Measurements from ENCODE around the gene CHST15.
"Not testable (repeated sequence)": the region's sequence is repeated elsewhere in the genome, so short reads cannot be mapped to it uniquely, and the experiment has no call there.

The CHST15 gene

GRCh38 chr10:124124769-124125161 is 31.4 kb upstream of the CHST15 start:
- no peak for DNase-seq (ENCODE audit: low read depth in 3 of 3)

- DNase-seq (ENCODE audit: low read depth in 3 of 3): no peak
These were observed 30.8 kb upstream of the CHST15 start for GRCh38 chr10:124124123-124124768.

GRCh38 chr10:124123156-124123555 is 29.8 kb upstream of the CHST15 start:
- DNase-seq (ENCODE audit: low read depth in 3 of 3): no peak

- no peak for DNase-seq (ENCODE audit: low read depth in 3 of 3)
These were observed 28.8 kb upstream of the CHST15 start for GRCh38 chr10:124122211-124122610.

- no peak for DNase-seq (ENCODE audit: low read depth in 3 of 3)
These were observed 27.1 kb upstream of the CHST15 start for GRCh38 chr10:124120410-124121061.

- DNase-seq (ENCODE audit: low read depth in 3 of 3): no peak
These were observed 26.5 kb upstream of the CHST15 start for GRCh38 chr10:124119946-124120345.

GRCh38 chr10:124119216-124119615 is 25.8 kb upstream of the CHST15 start:
- no peak for DNase-seq (ENCODE audit: low read depth in 3 of 3)

- no peak for DNase-seq (ENCODE audit: low read depth in 3 of 3)
These were observed 24.4 kb upstream of the CHST15 start for GRCh38 chr10:124117833-124118232.

GRCh38 chr10:124117511-124117785 is 24.1 kb upstream of the CHST15 start:
- no peak for DNase-seq (ENCODE audit: low read depth in 3 of 3)

- no peak for DNase-seq (ENCODE audit: low read depth in 3 of 3)
These were observed 23.5 kb upstream of the CHST15 start for GRCh38 chr10:124116771-124117510.

- DNase-seq (ENCODE audit: low read depth in 3 of 3): no peak
These were observed 21.3 kb upstream of the CHST15 start for GRCh38 chr10:124114696-124115095.

GRCh38 chr10:124112891-124113580 is 19.6 kb upstream of the CHST15 start:
- DNase-seq (ENCODE audit: low read depth in 3 of 3): no peak

GRCh38 chr10:124110882-124111281 is 17.5 kb upstream of the CHST15 start:
- DNase-seq (ENCODE audit: low read depth in 3 of 3): no peak

GRCh38 chr10:124109261-124109660 is 15.9 kb upstream of the CHST15 start:
- DNase-seq (ENCODE audit: low read depth in 3 of 3): no peak

- DNase-seq (ENCODE audit: low read depth in 3 of 3): no peak
These were observed 13.7 kb upstream of the CHST15 start for GRCh38 chr10:124107072-124107471.

GRCh38 chr10:124106241-124106879 is 13.0 kb upstream of the CHST15 start:
- no peak for DNase-seq (ENCODE audit: low read depth in 3 of 3)

- no peak for DNase-seq (ENCODE audit: low read depth in 3 of 3)
These were observed 12.2 kb upstream of the CHST15 start for GRCh38 chr10:124105594-124105993.

GRCh38 chr10:124105045-124105444 is 11.6 kb upstream of the CHST15 start:
- DNase-seq (ENCODE audit: low read depth in 3 of 3): no peak

GRCh38 chr10:124104011-124104627 is 10.7 kb upstream of the CHST15 start:
- no peak for DNase-seq (ENCODE audit: low read depth in 3 of 3)

- DNase-seq (ENCODE audit: low read depth in 3 of 3): no peak
These were observed 8.0 kb upstream of the CHST15 start for GRCh38 chr10:124101351-124101750.

GRCh38 chr10:124100651-124101050 is 7.3 kb upstream of the CHST15 start:
- DNase-seq (ENCODE audit: low read depth in 3 of 3): not testable (repeated sequence)

- DNase-seq (ENCODE audit: low read depth in 3 of 3): no peak
These were observed 6.7 kb upstream of the CHST15 start for GRCh38 chr10:124100124-124100523.

Measured in stimulated activated CD4-positive, alpha-beta T cell treated with anti-CD3 and anti-CD28 coated beads, TNF-alpha, amount 100 ng/mL, for 48 hours (primary cell).